Choroid plexus epithelial cell (primary cell): ENCODE measurements around the gene RHCG.
A peak's percentile ranks its signal among the peaks of the same experiment; 100 is the strongest.

Source experiments
- DNase-seq: peaks from one replicate; pipeline ENCODE4 v3.0.0-alpha.2; 2010; ENCODE audit warnings: low read depth
- H3K4me3 ChIP-seq: 2 replicates; pipeline ENCODE4 v1.5.1; 2011; ENCODE audit warnings: low read depth, mild to moderate bottlenecking, control low read depth, low read length, moderate library complexity
- TF ChIP-seq, protein P1 (sequence below): conservative IDR thresholded peaks from 2 replicates; pipeline ENCODE4 v1.5.1; 2011; ENCODE audit warnings: low read depth, mild to moderate bottlenecking, control low read depth, inconsistent platforms, low read length, moderate library complexity

RHCG gene

DNA sequence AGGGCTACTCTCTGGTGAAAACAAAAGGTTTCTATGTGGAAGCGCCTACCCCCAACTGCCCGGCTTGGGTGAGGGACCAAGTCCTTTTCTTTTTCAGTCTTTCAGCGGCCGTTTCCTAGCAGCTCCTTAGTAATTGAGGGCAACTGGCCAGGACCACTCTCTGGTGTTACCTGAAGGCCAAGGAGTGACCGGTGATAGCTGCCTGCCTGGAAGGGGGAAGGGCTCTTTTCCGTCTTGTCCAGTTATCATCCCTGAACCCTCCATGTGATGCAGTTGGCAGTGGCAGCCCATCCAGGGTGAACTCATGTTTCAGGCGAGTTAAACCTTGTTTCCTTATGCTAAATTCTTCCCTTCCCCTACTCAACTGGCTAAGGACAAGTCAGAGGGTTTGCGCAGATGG, 33.3 kb downstream of the RHCG start:
- TF ChIP-seq, protein P1, sequence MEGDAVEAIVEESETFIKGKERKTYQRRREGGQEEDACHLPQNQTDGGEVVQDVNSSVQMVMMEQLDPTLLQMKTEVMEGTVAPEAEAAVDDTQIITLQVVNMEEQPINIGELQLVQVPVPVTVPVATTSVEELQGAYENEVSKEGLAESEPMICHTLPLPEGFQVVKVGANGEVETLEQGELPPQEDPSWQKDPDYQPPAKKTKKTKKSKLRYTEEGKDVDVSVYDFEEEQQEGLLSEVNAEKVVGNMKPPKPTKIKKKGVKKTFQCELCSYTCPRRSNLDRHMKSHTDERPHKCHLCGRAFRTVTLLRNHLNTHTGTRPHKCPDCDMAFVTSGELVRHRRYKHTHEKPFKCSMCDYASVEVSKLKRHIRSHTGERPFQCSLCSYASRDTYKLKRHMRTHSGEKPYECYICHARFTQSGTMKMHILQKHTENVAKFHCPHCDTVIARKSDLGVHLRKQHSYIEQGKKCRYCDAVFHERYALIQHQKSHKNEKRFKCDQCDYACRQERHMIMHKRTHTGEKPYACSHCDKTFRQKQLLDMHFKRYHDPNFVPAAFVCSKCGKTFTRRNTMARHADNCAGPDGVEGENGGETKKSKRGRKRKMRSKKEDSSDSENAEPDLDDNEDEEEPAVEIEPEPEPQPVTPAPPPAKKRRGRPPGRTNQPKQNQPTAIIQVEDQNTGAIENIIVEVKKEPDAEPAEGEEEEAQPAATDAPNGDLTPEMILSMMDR = no peak
- H3K4me3 ChIP-seq = no peak overlapping the region
- no peak for DNase-seq

DNA sequence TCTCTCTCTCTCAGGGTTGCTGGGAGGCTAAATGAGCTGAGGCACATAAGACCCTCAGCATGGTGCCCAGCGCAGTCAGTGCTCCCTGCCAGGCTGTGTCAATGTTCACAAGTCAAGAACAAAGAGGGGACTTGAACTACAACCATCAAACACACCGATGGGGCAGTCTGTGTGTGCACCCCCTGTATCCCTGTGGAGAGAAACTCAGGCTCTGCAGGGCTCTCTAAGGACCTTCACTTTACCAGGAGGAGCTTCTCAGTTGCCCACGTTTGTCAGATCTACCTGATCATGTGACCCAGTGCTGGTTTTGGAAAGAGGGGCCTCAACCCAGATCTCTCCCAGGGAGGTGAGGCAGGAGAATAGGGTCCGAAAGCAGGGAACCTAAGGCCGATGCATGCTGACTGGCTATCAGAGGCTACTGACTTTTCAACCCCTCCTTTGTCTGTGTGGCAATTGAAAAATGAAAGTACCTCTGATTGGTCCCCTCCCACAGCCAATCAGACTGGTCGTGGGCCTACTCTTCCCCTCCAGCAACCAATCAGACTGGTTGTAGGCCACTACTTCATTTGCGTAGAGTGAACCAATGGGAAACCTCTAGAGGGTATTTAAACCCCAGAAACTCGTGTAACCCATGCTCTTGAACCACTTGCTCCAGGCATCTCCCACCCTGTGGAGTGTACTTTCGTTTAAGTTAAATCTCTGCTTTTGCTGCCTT, 34.0 kb downstream of the RHCG start:
- peak; percentile 23 for DNase-seq
- no peak overlapping the region for H3K4me3 ChIP-seq
- TF ChIP-seq, protein P1 = no peak

DNA sequence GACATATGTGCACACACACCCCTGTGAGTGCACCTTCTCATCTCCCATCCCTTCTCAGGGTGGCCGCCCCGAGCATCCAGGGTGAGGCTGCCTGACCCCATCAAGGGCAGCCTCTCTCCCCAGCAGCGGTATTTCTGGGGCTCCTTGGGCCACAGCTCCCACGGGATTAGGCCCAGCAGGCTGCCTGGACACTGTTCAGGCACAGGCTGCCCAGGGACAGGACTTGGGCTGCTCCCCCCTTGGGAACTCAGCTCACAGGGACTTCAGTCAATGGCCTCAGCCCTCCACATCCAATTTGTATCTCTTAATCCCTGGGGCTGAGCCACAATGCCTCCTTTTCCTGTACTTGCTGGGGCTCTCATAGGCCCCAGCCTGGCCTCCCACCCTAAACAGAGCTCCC, 35.0 kb downstream of the RHCG start:
- TF ChIP-seq, protein P1 = no peak
- H3K4me3 ChIP-seq = no peak overlapping the region
- no peak for DNase-seq

DNA sequence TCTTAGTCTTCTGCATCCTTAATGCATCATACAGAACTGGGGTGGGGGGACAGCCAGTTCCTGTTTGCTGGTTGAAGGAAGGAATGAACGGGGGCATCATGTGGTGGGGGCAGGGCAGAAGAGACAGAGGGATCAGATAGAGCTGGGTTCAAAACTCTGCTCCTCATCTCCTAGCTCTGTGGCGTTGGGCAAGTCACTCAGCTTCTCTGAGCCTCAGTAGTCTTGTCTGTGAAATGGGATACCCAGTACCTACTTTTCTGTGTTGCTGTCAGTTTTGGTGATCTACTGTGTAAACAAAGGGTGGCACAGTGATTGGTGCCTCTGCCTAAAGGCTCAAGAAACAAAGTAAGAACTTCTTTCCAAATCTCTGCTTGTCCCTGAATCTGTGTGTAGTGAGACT, 36.3 kb downstream of the RHCG start:
- TF ChIP-seq, protein P1 = no peak

DNA sequence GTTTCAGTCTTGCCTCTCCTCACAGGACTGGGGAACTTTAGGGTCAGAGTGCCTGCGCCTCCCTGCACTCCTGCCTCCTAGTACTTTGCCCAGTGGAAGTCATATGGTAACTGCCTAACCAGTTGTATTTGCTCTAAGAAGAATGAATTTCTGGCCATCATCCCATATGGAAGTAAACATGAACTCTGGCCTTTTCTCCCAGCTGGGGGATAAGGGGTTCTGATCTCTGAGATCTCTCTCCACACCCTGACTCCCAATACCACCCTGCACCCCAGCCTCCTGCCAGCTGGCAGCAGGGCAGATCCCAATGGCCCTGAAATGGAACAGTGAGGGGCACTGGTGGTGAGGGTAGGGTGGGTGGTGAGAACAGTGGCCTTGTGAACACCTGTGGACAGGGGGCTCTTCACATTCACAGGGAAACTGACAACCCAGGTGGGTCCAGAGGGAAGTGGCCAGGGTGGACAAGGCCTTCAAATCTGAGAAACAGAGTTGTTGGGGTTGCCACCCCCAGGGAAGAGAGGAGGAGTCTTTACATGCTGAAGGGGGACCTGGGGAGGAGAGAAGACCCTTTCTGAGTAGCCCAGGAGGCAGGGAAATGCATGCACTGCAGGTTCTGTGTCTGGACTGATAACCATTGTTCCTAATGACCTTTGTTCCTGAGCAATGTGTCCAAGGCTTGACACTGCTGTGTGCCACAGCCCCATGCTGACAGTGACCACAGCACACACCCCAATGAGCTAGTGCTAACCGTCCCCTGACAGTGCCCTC, 36.9 kb downstream of the RHCG start:
- no peak overlapping the region for H3K4me3 ChIP-seq
- no peak for DNase-seq
- TF ChIP-seq, protein P1 = no peak

More for the DNA sequence above, 36.3 kb downstream of the RHCG start:
- H3K4me3 ChIP-seq = no peak overlapping the region
- no peak for DNase-seq

DNA sequence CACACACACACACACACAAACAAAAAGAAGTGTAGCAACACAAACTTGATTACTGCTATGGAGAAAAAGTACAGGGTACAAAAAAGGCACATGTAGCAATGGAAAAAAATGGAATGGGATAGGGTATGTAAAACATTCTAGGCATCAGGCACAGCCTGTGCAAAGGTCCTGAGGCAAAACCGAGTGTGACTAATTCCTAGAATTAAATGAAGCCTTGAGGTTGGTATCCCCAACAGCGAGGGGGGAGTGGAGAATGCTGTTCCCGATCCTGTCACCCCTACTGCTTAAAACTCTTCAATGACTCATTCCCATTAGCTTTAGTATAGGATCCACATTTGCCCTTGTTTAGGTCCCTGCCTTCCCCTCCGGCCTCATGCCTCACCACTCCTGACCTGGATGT, 37.9 kb downstream of the RHCG start:
- no peak overlapping the region for H3K4me3 ChIP-seq
- no peak for DNase-seq
- TF ChIP-seq, protein P1 = no peak
